ENCODE data around the gene CCDC57. TPM values are rescaled to one million over a fixed set of nuclear protein-coding genes. Genes with fewer than 3 reads are reported as not detected.

Gene CCDC57
- total and polyA plus RNA-seq, 2 experiments from 2014 or later: 15.7 to 29.8 TPM

DNA sequence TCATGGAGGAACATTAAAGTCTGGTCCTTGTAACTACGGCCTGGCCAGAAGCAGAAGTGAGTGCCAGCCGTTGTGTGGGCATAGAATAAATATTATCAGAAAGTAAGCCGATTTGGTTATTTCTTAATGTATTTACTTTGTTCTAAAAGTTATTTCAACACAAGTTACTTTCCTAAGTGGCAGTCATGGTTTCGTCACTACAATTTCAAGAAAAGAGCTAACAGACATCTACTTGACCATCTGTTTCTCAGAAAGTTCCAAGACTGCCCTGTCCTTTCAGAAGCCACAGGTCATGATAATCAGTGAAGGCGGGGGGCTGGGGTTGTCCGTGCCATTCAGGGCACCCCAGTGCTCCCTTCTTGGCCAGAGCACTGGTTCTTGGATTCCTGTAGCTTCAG, 99.7 kb downstream of the CCDC57 start:
- H3K79me2 ChIP-seq: no peaks in the 10 kb centered on the region
- H3K27ac ChIP-seq: no peak overlapping the region
- no peaks in the 10 kb centered on the region for H3K27me3 ChIP-seq
- H3K9me3 ChIP-seq (ENCODE audit: low read depth): no peaks in the 10 kb centered on the region
- no peaks in the 10 kb centered on the region for H4K20me1 ChIP-seq (ENCODE audit: insufficient read depth, poor library complexity, severe bottlenecking)
- TF ChIP-seq, protein P1, sequence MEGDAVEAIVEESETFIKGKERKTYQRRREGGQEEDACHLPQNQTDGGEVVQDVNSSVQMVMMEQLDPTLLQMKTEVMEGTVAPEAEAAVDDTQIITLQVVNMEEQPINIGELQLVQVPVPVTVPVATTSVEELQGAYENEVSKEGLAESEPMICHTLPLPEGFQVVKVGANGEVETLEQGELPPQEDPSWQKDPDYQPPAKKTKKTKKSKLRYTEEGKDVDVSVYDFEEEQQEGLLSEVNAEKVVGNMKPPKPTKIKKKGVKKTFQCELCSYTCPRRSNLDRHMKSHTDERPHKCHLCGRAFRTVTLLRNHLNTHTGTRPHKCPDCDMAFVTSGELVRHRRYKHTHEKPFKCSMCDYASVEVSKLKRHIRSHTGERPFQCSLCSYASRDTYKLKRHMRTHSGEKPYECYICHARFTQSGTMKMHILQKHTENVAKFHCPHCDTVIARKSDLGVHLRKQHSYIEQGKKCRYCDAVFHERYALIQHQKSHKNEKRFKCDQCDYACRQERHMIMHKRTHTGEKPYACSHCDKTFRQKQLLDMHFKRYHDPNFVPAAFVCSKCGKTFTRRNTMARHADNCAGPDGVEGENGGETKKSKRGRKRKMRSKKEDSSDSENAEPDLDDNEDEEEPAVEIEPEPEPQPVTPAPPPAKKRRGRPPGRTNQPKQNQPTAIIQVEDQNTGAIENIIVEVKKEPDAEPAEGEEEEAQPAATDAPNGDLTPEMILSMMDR (IDR thresholded peaks at IDR 0.05; ENCODE audit: poor library complexity): no peak
- no peak for TF ChIP-seq EZH2phosphoT487 (IDR thresholded peaks at IDR 0.05; ENCODE audit: low read depth, severe bottlenecking, unreplicated experiment)
- TF ChIP-seq EZH2 (IDR thresholded peaks at IDR 0.05; ENCODE audit: borderline replicate concordance): no peak
- H3K4me1 ChIP-seq (ENCODE audit: insufficient read depth): peaks cover 4% of the 10 kb centered on the region
- no peak overlapping the region for H2AFZ ChIP-seq
- no peaks in the 10 kb centered on the region for H3K36me3 ChIP-seq (replicated peaks; ENCODE audit: insufficient read depth, low read depth)
- H3K4me2 ChIP-seq: no peak overlapping the region
- no peak for DNase-seq (ENCODE audit: low spot score)
- WGBS (ENCODE audit: low lambda C conversion rate, missing lambda C conversion rate): 92% methylated on average over 6 of the region's 6 CpGs
- no peak overlapping the region for H3K4me3 ChIP-seq
- no peaks in the 10 kb centered on the region for H3K9me2 ChIP-seq (replicated peaks; ENCODE audit: insufficient read depth)

DNA sequence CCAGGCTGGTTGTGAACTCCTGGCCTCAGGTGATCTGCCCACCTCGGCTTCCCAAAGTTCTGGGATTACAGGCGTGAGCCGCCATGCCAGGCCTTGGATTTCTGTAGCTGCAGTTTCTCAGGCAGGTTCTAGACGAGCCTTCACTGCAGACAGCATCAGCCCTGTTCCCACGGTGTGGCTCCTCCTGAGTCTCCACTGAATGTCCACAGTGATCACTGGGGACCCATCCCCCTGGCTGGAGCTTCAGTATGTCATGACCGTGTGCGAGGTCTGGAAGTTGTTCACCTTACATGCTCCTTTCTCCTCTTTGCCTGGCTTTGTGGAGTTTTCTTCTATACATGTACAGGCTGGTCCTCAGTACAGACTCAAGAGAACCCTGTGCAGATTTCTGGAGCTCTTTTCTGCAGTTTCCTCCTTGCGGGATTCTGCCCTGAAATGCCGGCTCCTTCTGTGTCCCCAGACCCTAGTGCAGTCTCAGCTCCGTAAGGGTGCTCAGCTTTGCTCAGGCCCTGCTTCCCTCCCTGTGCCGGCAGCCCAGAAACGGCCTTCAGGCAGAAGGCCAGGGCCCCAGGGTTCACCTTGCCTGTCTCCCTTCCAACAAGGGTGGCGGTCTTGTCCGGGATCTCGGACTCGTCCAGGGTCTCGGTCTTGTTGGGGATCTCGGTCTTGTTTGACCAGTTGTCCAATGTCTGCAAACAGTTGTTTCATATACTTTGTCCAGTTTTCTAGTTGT, 100.3 kb downstream of the CCDC57 start:
- no peak for DNase-seq (ENCODE audit: low spot score)
- Histone ChIP-seq H3K27me3 (no peaks in the 10 kb centered on the region), H4K20me1 (ENCODE audit: insufficient read depth, poor library complexity, severe bottlenecking) (no peaks in the 10 kb centered on the region), H3K4me1 (ENCODE audit: insufficient read depth) (peaks cover 3% of the 10 kb centered on the region), H3K4me2 (no peak overlapping the region), H3K4me3 (no peak overlapping the region), H3K36me3 (replicated peaks; ENCODE audit: insufficient read depth, low read depth) (no peaks in the 10 kb centered on the region), H3K9me3 (ENCODE audit: low read depth) (no peaks in the 10 kb centered on the region), H3K79me2 (no peaks in the 10 kb centered on the region), H3K9me2 (replicated peaks; ENCODE audit: insufficient read depth) (no peaks in the 10 kb centered on the region), H3K27ac (no peak overlapping the region), H2AFZ (no peak overlapping the region)
- no peak for TF ChIP-seq EZH2phosphoT487 (IDR thresholded peaks at IDR 0.05; ENCODE audit: low read depth, severe bottlenecking, unreplicated experiment)
- TF ChIP-seq, protein P1 (IDR thresholded peaks at IDR 0.05; ENCODE audit: poor library complexity): no peak
- TF ChIP-seq EZH2 (IDR thresholded peaks at IDR 0.05; ENCODE audit: borderline replicate concordance): no peak
- 95% methylated on average over 18 of the region's 18 CpGs for WGBS (ENCODE audit: low lambda C conversion rate, missing lambda C conversion rate)

DNA sequence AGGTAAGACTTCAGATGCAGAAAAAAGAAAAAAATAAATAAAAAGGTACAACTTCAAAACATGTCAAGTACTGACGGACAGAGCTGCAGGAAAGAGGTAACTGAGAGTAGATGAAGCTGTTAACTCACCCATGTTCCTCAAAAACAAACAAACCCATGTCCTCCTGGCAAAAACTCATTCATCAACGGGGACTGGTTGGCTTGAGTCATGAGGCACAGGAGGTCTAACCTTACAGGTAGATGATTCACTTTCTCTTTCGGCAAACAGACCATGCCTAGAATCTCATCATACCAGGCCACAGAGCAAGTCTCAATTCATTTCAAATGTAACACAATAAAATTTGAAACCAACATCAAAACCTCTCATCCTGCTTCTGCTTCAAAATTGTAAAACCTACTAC, 102.3 kb downstream of the CCDC57 start:
- H3K4me1 ChIP-seq (ENCODE audit: insufficient read depth): peaks cover 21% of the 10 kb centered on the region

More for the DNA sequence above, 102.3 kb downstream of the CCDC57 start:
- no peak overlapping the region for H3K27ac ChIP-seq
- no peaks in the 10 kb centered on the region for H3K27me3 ChIP-seq
- H3K9me3 ChIP-seq (ENCODE audit: low read depth): no peaks in the 10 kb centered on the region
- H3K4me3 ChIP-seq: no peak overlapping the region
- H2AFZ ChIP-seq: no peak overlapping the region
- DNase-seq (ENCODE audit: low spot score): peak; percentile 48
- H4K20me1 ChIP-seq (ENCODE audit: insufficient read depth, poor library complexity, severe bottlenecking): no peaks in the 10 kb centered on the region
- H3K36me3 ChIP-seq (replicated peaks; ENCODE audit: insufficient read depth, low read depth): no peaks in the 10 kb centered on the region
- H3K79me2 ChIP-seq: no peaks in the 10 kb centered on the region
- no peaks in the 10 kb centered on the region for H3K9me2 ChIP-seq (replicated peaks; ENCODE audit: insufficient read depth)
- TF ChIP-seq, protein P1 (IDR thresholded peaks at IDR 0.05; ENCODE audit: poor library complexity): no peak
- no peak overlapping the region for H3K4me2 ChIP-seq
- WGBS (ENCODE audit: low lambda C conversion rate, missing lambda C conversion rate): 70% methylated on average over 3 of the region's 3 CpGs

Measured in hepatocyte (in vitro differentiated cells).